EH (cell line): Measurements from ENCODE around the gene GAP43.
A peak's percentile ranks its signal among the peaks of the same experiment; 100 is the strongest.
"Not testable (repeated sequence)": the region's sequence is repeated elsewhere in the genome, so short reads cannot be mapped to it uniquely, and the experiment has no call there.

Source experiments
- DNase-seq: peaks from one replicate; pipeline ENCODE4 v3.0.0-alpha.2; 2015; ENCODE audit warnings: low read depth

The GAP43 gene

GRCh38 chr3:115698851-115699591 lies 75.7 kb downstream of the GAP43 start:
- no peak for DNase-seq

- peak; percentile 58 for DNase-seq
Observed at GRCh38 chr3:115699706-115700105, 76.4 kb downstream of the GAP43 start.

GRCh38 chr3:115702598-115702997 lies 79.3 kb downstream of the GAP43 start:
- DNase-seq, result no peak

- peak; percentile 58 for DNase-seq
Observed at GRCh38 chr3:115704661-115705338, 81.5 kb downstream of the GAP43 start.

- DNase-seq, result peak; percentile 68
Observed at GRCh38 chr3:115706311-115706829, 83.1 kb downstream of the GAP43 start.

GRCh38 chr3:115708540-115708939 lies 85.2 kb downstream of the GAP43 start:
- no peak for DNase-seq

- no peak for DNase-seq
Observed at GRCh38 chr3:115709093-115709492, 85.8 kb downstream of the GAP43 start.

- no peak for DNase-seq
Observed at GRCh38 chr3:115709931-115710330, 86.6 kb downstream of the GAP43 start.

GRCh38 chr3:115710799-115711198 lies 87.5 kb downstream of the GAP43 start:
- DNase-seq, result peak; percentile 55

- DNase-seq, result no peak
Observed at GRCh38 chr3:115712871-115713270, 89.6 kb downstream of the GAP43 start.

GRCh38 chr3:115713284-115713683 lies 90.0 kb downstream of the GAP43 start:
- peak; percentile 47 for DNase-seq

GRCh38 chr3:115715241-115715745 lies 92.0 kb downstream of the GAP43 start:
- DNase-seq, result no peak

GRCh38 chr3:115720983-115721382 lies 97.7 kb downstream of the GAP43 start:
- peak; percentile 32 for DNase-seq

GRCh38 chr3:115725800-115726199 lies 102.5 kb downstream of the GAP43 start:
- no peak for DNase-seq

- no peak for DNase-seq
Observed at GRCh38 chr3:115727135-115727534, 103.8 kb downstream of the GAP43 start.

- no peak for DNase-seq
Observed at GRCh38 chr3:115728013-115728412, 104.7 kb downstream of the GAP43 start.

GRCh38 chr3:115736341-115736740 lies 113.0 kb downstream of the GAP43 start:
- DNase-seq, result not testable (repeated sequence)

- DNase-seq, result no peak
Observed at GRCh38 chr3:115741650-115742049, 118.3 kb downstream of the GAP43 start.

GRCh38 chr3:115744516-115744915 lies 121.2 kb downstream of the GAP43 start:
- DNase-seq, result peak; percentile 12

- DNase-seq, result not testable (repeated sequence)
Observed at GRCh38 chr3:115752978-115753377, 129.7 kb downstream of the GAP43 start.

- DNase-seq, result peak; percentile 1
Observed at GRCh38 chr3:115758076-115758763, 134.9 kb downstream of the GAP43 start.

GRCh38 chr3:115760716-115761115 lies 137.4 kb downstream of the GAP43 start:
- DNase-seq, result no peak

- no peak for DNase-seq
Observed at GRCh38 chr3:115761927-115762305, 138.6 kb downstream of the GAP43 start.
